Psoas muscle (tissue), 8 donors: ENCODE results near the gene CEL. TPM values are rescaled to one million over a fixed set of nuclear protein-coding genes. Genes with fewer than 3 reads are reported as not detected.
"Not testable (repeated sequence)": the region's sequence is repeated elsewhere in the genome, so short reads cannot be mapped to it uniquely, and the experiment has no call there.

Experiments used
- ATAC-seq, 4 donors: fragments of 200-7000 bp; cut with Tn5 transposase; one replicate each; pipeline ENCODE4 v1.9.1; 2020; ENCODE audit warnings: moderate library complexity in 3 of 4, mild to moderate bottlenecking in 2 of 4
- DNase-seq, 2 donors: peaks; one replicate each; pipeline ENCODE4 v3.0.0-alpha.2; 2020
- H3K27ac ChIP-seq: fragments of 200-600 bp; one replicate; pipeline ENCODE4 v1.8.0; 2022
- H3K27me3 ChIP-seq, 3 donors: fragments of 200-600 bp in 1 of 3; one replicate each; pipeline versions ENCODE4 v1.6.1 to v1.8.0; 2013 to 2022; ENCODE audit warnings: low read length in 2 of 3, mild to moderate bottlenecking in 2 of 3, moderate library complexity in 1 of 3; ENCODE audit not compliant: insufficient read depth in 3 of 3
- H3K36me3 ChIP-seq, 2 donors: fragments of 200-600 bp in 1 of 2; one replicate each; pipeline versions ENCODE4 v1.6.1 to v1.8.0; 2013 to 2022; ENCODE audit warnings: low read depth in 1 of 2, mild to moderate bottlenecking in 1 of 2, moderate library complexity in 1 of 2; ENCODE audit not compliant: insufficient read depth in 1 of 2
- H3K4me1 ChIP-seq: fragments of 200-600 bp; one replicate; pipeline ENCODE4 v1.8.0; 2022
- H3K4me3 ChIP-seq: fragments of 200-600 bp; one replicate; pipeline ENCODE4 v1.8.0; 2022; ENCODE audit warnings: mild to moderate bottlenecking
- H3K9me3 ChIP-seq: fragments of 200-600 bp; one replicate; pipeline ENCODE4 v1.8.0; 2022
- CTCF ChIP-seq: fragments of 200-600 bp; IDR thresholded peaks from one replicate; pipeline ENCODE4 v1.8.0; 2022; ENCODE audit warnings: antibody characterized with exemption
- WGBS, 3 donors: extraction: QIAGEN DNeasy Blood & Tissue Kit; methylation state at CpG; one replicate each; pipeline versions ENCODE4 v1.1.6 to v1.1.7; 2013; 5-methylcytosine and 5-hydroxymethylcytosine counted together
- intact Hi-C, 2 donors: fragments of 100-400 bp; cut with DNase I; formaldehyde crosslinking; loops; one replicate each; pipeline versions ENCODE4 v1.11.0 to v1.14.2; 2022
- polyA plus RNA-seq, 3 donors: library from polyadenylated mRNA; stranded (reverse); fragments of 200-250 nt; gene quantifications; one replicate each; pipeline ENCODE4 v1.2.3, GENCODE V29; 2013
- total RNA-seq, 4 donors: library from RNA; stranded (reverse); fragmentation: NEBNext Ultra II Directional in 2 of 4; extraction: Animal tissue kit (Norgen Biotek cat#: 25700) in 2 of 4; gene quantifications; one replicate each; pipeline versions ENCODE4 v1.2.1 to v1.2.4, GENCODE V29; 2021 to 2023
- donor health status: healthy with polysubstance abuse.
- donor health status: DM: no; HTN: no; CAD: no; lungs with moderate emphysema.
- donor health status: Bipolar disorder and iron deficiency.
- donor health status: healthy.
- donor health status: DM: yes; HTN: yes; CAD: no.
- donor health status: DM: no; HTN: no; CAD: no.
- donor health status: DM: no; HTN: no; CAD: no.
- donor health status: DM: yes; HTN: yes; CAD: no.

Gene CEL
- total and polyA plus RNA-seq, 7 donors: 0.10 to 2.0 (median 0.42) TPM

GRCh38 chr9:133071484-133072150 is 9.8 kb downstream of the CEL start:
- Histone ChIP-seq H3K27me3 (no peaks in the 10 kb centered on the region), H3K4me1 (no peaks in the 10 kb centered on the region), H3K9me3 (no peaks in the 10 kb centered on the region), H3K27ac (no peak overlapping the region), H3K36me3 (peaks cover 0 to 6% of the 10 kb centered on the region in 2 donors), H3K4me3 (no peak overlapping the region)
- intact Hi-C loops: loop anchor here in 1 of 2 donors (10.0 kb wide), 1 partner anchor 843 kb away; no protein-coding TSS in a partner anchor
- DNase-seq: peak in 1 of 2 donors; percentile 37
- 83 to 90% (median 88%) methylated on average over 21 to 33 of the region's 33 CpGs for WGBS, 3 donors
- no peak for ATAC-seq
- TF ChIP-seq CTCF: no peak

GRCh38 chr9:133072210-133072609 is 10.4 kb downstream of the CEL start:
- H3K36me3 ChIP-seq, H3K9me3 ChIP-seq, H3K4me1 ChIP-seq, H3K27me3 ChIP-seq, H3K27ac ChIP-seq, H3K4me3 ChIP-seq, ATAC-seq: not testable (repeated sequence)
- peak in 1 of 2 donors; percentile 4 for DNase-seq
- WGBS, 3 donors: 92 to 95% (median 92%) methylated on average over 5 of the region's 5 CpGs
- intact Hi-C loops: loop anchor here in 1 of 2 donors (10.0 kb wide), 1 partner anchor 843 kb away; no protein-coding TSS in a partner anchor

- no peaks in the 10 kb centered on the region for H3K36me3 ChIP-seq
- no peaks in the 10 kb centered on the region for H3K27me3 ChIP-seq
- H3K4me1 ChIP-seq: no peaks in the 10 kb centered on the region
- no peak for DNase-seq
- no peak overlapping the region for H3K4me3 ChIP-seq
- H3K27ac ChIP-seq: no peak overlapping the region
- TF ChIP-seq CTCF: no peak
- 84 to 88% (median 86%) methylated on average over 12 of the region's 12 CpGs for WGBS, 3 donors
- no peak for ATAC-seq
- intact Hi-C loops: loop anchor here in 1 of 2 donors (10.0 kb wide), 1 partner anchor 841 kb away; no protein-coding TSS in a partner anchor
- H3K9me3 ChIP-seq: no peaks in the 10 kb centered on the region
These were observed 11.6 kb downstream of the CEL start for GRCh38 chr9:133073086-133074014.

DNA sequence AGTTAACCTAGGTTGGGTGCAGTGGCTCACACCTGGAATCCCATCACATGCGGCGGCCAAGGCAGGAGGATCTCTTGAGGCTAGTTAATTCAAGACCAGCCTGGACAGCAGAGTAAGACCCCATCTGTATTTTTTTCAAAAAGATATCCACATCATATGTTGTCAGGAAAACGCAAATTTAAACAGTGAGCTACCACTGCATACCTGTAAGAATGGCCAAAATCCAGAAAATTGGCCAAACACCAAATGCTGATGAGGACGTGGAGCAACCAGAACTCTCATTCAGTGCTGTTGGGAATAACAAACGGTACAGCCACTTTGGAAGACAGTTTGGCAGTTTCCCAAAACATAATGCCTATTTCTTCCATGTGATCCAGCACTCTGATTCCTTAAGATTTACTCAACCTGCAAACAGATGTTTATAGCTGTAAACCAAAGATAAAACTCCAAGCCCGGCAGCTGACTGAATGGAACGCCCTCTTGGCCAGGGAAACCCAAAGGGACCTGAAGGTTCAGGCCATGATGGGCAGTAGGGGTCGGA is 12.4 kb downstream of the CEL start:
- Histone ChIP-seq H3K27me3 (no peaks in the 10 kb centered on the region), H3K27ac (no peak overlapping the region), H3K4me3 (no peak overlapping the region), H3K36me3 (no peaks in the 10 kb centered on the region), H3K4me1 (no peaks in the 10 kb centered on the region), H3K9me3 (no peaks in the 10 kb centered on the region)
- 43 to 46% (median 44%) methylated on average over 8 of the region's 8 CpGs for whole genome bisulfite sequencing, 3 donors
- intact Hi-C loops: loop anchor here in 1 of 2 donors (10.0 kb wide), 1 partner anchor 841 kb away; no protein-coding TSS in a partner anchor
- DNase-seq (no peak), ATAC-seq (no peak)
- TF ChIP-seq CTCF: no peak
